CD4-positive, alpha-beta T cell (primary cell): ENCODE results near the gene MYCBP2. TPM values are rescaled to one million over a fixed set of nuclear protein-coding genes. Genes with fewer than 3 reads are reported as not detected.

Source experiments
- ATAC-seq: fragments of 200-7000 bp; cut with Tn5 transposase; one replicate; pipeline ENCODE4 v1.10.0; 2022; ENCODE audit warnings: mild to moderate bottlenecking; ENCODE audit not compliant: poor library complexity
- CTCF ChIA-PET: fragments of 350-600 bp; sonication (Branson Sonifier 250); formaldehyde crosslinking; loops from one replicate; lab custom pipeline; 2021; ENCODE audit warnings: antibody characterized with exemption, inconsistent platforms; lab: Charles Lee
- POLR2A ChIA-PET: fragments of 350-600 bp; sonication (Branson Sonifier 250); formaldehyde crosslinking; loops from one replicate; lab custom pipeline; 2021; ENCODE audit warnings: antibody characterized with exemption, inconsistent platforms; lab: Charles Lee
- DNase-seq, 14 experiments: peaks; one replicate each; pipeline ENCODE4 v3.0.0-alpha.2; 2013 to 2020; ENCODE audit warnings: mixed read lengths in 2 of 14
- H3K27ac ChIP-seq, 2 donors: one replicate each; pipeline versions ENCODE4 v1.5.1 to v1.7.0; 2013; ENCODE audit warnings: low read length in 2 of 2, low read depth in 1 of 2, mild to moderate bottlenecking in 1 of 2
- H3K27me3 ChIP-seq, 2 experiments: 1 replicate in 1 of 2; 2 replicates in 1 of 2; pipeline versions ENCODE4 v1.6.1 to v1.7.0; 2013; ENCODE audit warnings: low read length in 2 of 2, control low read depth in 1 of 2, mild to moderate bottlenecking in 1 of 2, moderate library complexity in 1 of 2; ENCODE audit not compliant: insufficient read depth in 2 of 2, control insufficient read depth in 1 of 2
- H3K36me3 ChIP-seq: one replicate; pipeline ENCODE4 v1.6.1; 2013; ENCODE audit warnings: low read length, control low read depth; ENCODE audit not compliant: insufficient read depth
- H3K4me1 ChIP-seq: one replicate; pipeline ENCODE4 v1.6.1; 2013; ENCODE audit warnings: low read length, control low read depth; ENCODE audit not compliant: insufficient read depth
- H3K4me3 ChIP-seq: one replicate; pipeline ENCODE4 v1.5.1; 2013; ENCODE audit warnings: mild to moderate bottlenecking, low read length, moderate library complexity
- H3K9me3 ChIP-seq, 2 experiments: 1 replicate in 1 of 2; 2 replicates in 1 of 2; pipeline versions ENCODE4 v1.6.1 to v1.7.0; 2013; ENCODE audit warnings: low read length in 2 of 2, mild to moderate bottlenecking in 2 of 2, control low read depth in 1 of 2, moderate library complexity in 1 of 2; ENCODE audit not compliant: control insufficient read depth in 1 of 2, insufficient read depth in 1 of 2
- H3K27ac Mint-ChIP-seq: one replicate; pipeline ENCODE4 v1.8.0; 2020; ENCODE audit warnings: mixed read lengths
- H3K27me3 Mint-ChIP-seq: one replicate; pipeline ENCODE4 v1.8.0; 2021; ENCODE audit warnings: mixed read lengths
- H3K36me3 Mint-ChIP-seq: one replicate; pipeline ENCODE4 v1.8.0; 2021; ENCODE audit warnings: low read depth, mixed read lengths
- H3K4me1 Mint-ChIP-seq: one replicate; pipeline ENCODE4 v1.8.0; 2021; ENCODE audit warnings: low read depth, mixed read lengths
- H3K4me3 Mint-ChIP-seq: one replicate; pipeline ENCODE4 v1.8.0; 2020; ENCODE audit warnings: mild to moderate bottlenecking, mixed read lengths
- H3K9me3 Mint-ChIP-seq: one replicate; pipeline ENCODE4 v1.8.0; 2020; ENCODE audit warnings: mixed read lengths
- CTCF ChIP-seq: fragments of 200-600 bp; IDR thresholded peaks from one replicate; pipeline ENCODE4 v1.8.0; 2022; ENCODE audit warnings: antibody characterized with exemption, mild to moderate bottlenecking
- intact Hi-C, 2 experiments: fragments of 100-400 bp; cut with DNase I in 1 of 2; cut with micrococcal nuclease in 1 of 2; formaldehyde crosslinking; loops; one replicate each; pipeline versions ENCODE4 v1.15.1 to v1.9.0; 2023 to 2025; cut with DNase I, micrococcal nuclease
- total RNA-seq, 174 experiments: library from RNA in 2 of 174; stranded (reverse) in 2 of 174; gene quantifications; one replicate each; pipeline ENCODE4 v1.2.3 and lab custom pipeline; 2021 to 2026

Gene MYCBP2
- total RNA-seq, 2 experiments from 2014 or later: 116 to 119 TPM

GRCh38 chr13:77305266-77305665, 21.6 kb downstream of the MYCBP2 start:
- peak overlapping the region; percentile 1 for H3K4me3 Mint-ChIP-seq
- Histone ChIP-seq H3K4me3 (no peak overlapping the region), H3K27ac (no peak overlapping the region), H3K4me1 (peaks cover 18% of the 10 kb centered on the region), H3K27me3 (no peaks in the 10 kb centered on the region), H3K9me3 (no peaks in the 10 kb centered on the region), H3K36me3 (no peaks in the 10 kb centered on the region)
- H3K27me3 Mint-ChIP-seq: no peaks in the 10 kb centered on the region
- ChIA-PET CTCF (no interaction called here), POLR2A (no interaction called here)
- H3K9me3 Mint-ChIP-seq: no peaks in the 10 kb centered on the region
- peaks cover 28% of the 10 kb centered on the region for H3K36me3 Mint-ChIP-seq
- intact Hi-C loops: no loop called here
- H3K4me1 Mint-ChIP-seq: peaks cover 94% of the 10 kb centered on the region
- ATAC-seq: no peak
- TF ChIP-seq CTCF: no peak
- H3K27ac Mint-ChIP-seq: peak overlapping the region; percentile 25
- DNase-seq: no peak

GRCh38 chr13:77300176-77301037, 26.5 kb downstream of the MYCBP2 start:
- ATAC-seq: no peak
- H3K36me3 ChIP-seq: peaks cover 10% of the 10 kb centered on the region
- POLR2A ChIA-PET: interaction anchor here (0.6 to 0.7 kb wide), 2 partner anchors 27 to 29 kb away, joined by 3 read pairs; no protein-coding TSS in a partner anchor
- no peaks in the 10 kb centered on the region for H3K9me3 Mint-ChIP-seq
- CTCF ChIA-PET: interaction anchor here (0.8 to 1.2 kb wide), 4 partner anchors 9 to 178 kb away, joined by 3 to 4 read pairs (median 4); no protein-coding TSS in a partner anchor
- peaks cover 82% of the 10 kb centered on the region for H3K4me1 Mint-ChIP-seq
- H3K4me3 Mint-ChIP-seq: peak overlapping the region; percentile 37
- H3K27me3 ChIP-seq: no peaks in the 10 kb centered on the region
- TF ChIP-seq CTCF: no peak
- H3K27ac ChIP-seq: no peak overlapping the region
- H3K36me3 Mint-ChIP-seq: peaks cover 39% of the 10 kb centered on the region
- H3K27ac Mint-ChIP-seq: peak overlapping the region; percentile 32
- no peaks in the 10 kb centered on the region for H3K27me3 Mint-ChIP-seq
- no peaks in the 10 kb centered on the region for H3K9me3 ChIP-seq
- intact Hi-C loops: loop anchor here in 1 of 2 experiments (2.0 kb wide), 1 partner anchor 14 kb away; no protein-coding TSS in a partner anchor
- peak in 2 of 14 experiments; percentile 42 to 45 for DNase-seq
- peaks cover 13% of the 10 kb centered on the region for H3K4me1 ChIP-seq
- no peak overlapping the region for H3K4me3 ChIP-seq

GRCh38 chr13:77299587-77299986, 27.3 kb downstream of the MYCBP2 start:
- Histone ChIP-seq H3K27me3 (no peaks in the 10 kb centered on the region), H3K36me3 (peaks cover 14% of the 10 kb centered on the region), H3K4me3 (no peak overlapping the region), H3K4me1 (peaks cover 13% of the 10 kb centered on the region), H3K9me3 (no peaks in the 10 kb centered on the region), H3K27ac (no peak overlapping the region)
- Mint-ChIP-seq H3K4me3 (no peak overlapping the region), H3K27me3 (no peaks in the 10 kb centered on the region), H3K36me3 (peaks cover 41% of the 10 kb centered on the region), H3K9me3 (no peaks in the 10 kb centered on the region), H3K4me1 (peaks cover 80% of the 10 kb centered on the region), H3K27ac (no peak overlapping the region)
- no peak for TF ChIP-seq CTCF
- DNase-seq: no peak
- ChIA-PET POLR2A (interaction anchor here (1.0 kb wide), 1 partner anchor 26 kb away, joined by 4 read pairs; no protein-coding TSS in a partner anchor), CTCF (interaction anchor here (0.7 to 1.1 kb wide), 2 partner anchors 27 to 179 kb away, joined by 4 to 5 read pairs; no protein-coding TSS in a partner anchor)
- intact Hi-C loops: no loop called here
- no peak for ATAC-seq
